ENCODE results near the gene C1RL. TPM values are rescaled to one million over a fixed set of nuclear protein-coding genes. Genes with fewer than 3 reads are reported as not detected.

Gene C1RL
- total RNA-seq, 1 experiment from 2014 or later, result 72.9 TPM

DNA sequence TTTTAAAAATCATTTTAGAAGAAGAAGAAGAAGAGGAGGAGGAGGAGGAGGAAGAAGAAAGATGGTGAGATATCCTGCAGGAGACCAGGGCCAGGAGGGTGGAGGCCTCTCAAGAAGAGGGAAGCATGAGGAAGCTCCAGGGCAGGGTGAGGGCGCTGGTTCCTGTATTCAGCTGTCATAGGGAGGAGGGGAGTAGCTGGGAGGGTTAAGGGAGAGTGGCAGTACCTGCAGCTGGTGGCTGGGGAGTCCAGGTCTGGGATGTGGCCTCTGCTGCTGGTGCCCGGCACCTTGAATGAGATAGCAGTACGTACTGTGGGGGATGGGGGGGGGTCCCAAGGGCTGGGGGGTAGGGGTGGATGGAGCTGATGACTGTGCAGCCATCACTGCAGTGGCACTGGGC lies 9.9 kb upstream of the C1RL start:
- no peak overlapping the region for H3K4me3 ChIP-seq
- H3K36me3 ChIP-seq (ENCODE audit: low read depth), result peaks cover 7% of the 10 kb centered on the region
- no peaks in the 10 kb centered on the region for H3K27me3 ChIP-seq (ENCODE audit: insufficient read depth, low read depth)
- no peak for TF ChIP-seq EZH2 (IDR thresholded peaks at IDR 0.05; ENCODE audit: low read depth)
- TF ChIP-seq, protein P1, sequence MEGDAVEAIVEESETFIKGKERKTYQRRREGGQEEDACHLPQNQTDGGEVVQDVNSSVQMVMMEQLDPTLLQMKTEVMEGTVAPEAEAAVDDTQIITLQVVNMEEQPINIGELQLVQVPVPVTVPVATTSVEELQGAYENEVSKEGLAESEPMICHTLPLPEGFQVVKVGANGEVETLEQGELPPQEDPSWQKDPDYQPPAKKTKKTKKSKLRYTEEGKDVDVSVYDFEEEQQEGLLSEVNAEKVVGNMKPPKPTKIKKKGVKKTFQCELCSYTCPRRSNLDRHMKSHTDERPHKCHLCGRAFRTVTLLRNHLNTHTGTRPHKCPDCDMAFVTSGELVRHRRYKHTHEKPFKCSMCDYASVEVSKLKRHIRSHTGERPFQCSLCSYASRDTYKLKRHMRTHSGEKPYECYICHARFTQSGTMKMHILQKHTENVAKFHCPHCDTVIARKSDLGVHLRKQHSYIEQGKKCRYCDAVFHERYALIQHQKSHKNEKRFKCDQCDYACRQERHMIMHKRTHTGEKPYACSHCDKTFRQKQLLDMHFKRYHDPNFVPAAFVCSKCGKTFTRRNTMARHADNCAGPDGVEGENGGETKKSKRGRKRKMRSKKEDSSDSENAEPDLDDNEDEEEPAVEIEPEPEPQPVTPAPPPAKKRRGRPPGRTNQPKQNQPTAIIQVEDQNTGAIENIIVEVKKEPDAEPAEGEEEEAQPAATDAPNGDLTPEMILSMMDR (conservative IDR thresholded peaks at IDR 0.05), result no peak
- H3K4me2 ChIP-seq, result no peak overlapping the region
- no peaks in the 10 kb centered on the region for H3K9me2 ChIP-seq (ENCODE audit: insufficient read depth)
- no peaks in the 10 kb centered on the region for H3K9me3 ChIP-seq (ENCODE audit: insufficient read depth, low read depth)
- H3K79me2 ChIP-seq (ENCODE audit: low read depth), result no peaks in the 10 kb centered on the region
- no peak for DNase-seq
- intact Hi-C loops (cut with micrococcal nuclease; ENCODE audit: unreplicated experiment), result no loop called here
- no TSS peak for BruUV-seq (replicated peaks)
- no peak overlapping the region for H3K27ac ChIP-seq
- no peaks in the 10 kb centered on the region for H4K20me1 ChIP-seq (ENCODE audit: insufficient read depth)
- H3K4me1 ChIP-seq (replicated peaks; ENCODE audit: insufficient read depth), result no peaks in the 10 kb centered on the region
- no peaks in the 10 kb centered on the region for H3F3A ChIP-seq (ENCODE audit: insufficient read depth, low read depth)
- H2AFZ ChIP-seq, result no peak overlapping the region
- ChIA-PET CTCF (no interaction called here), POLR2A (ENCODE audit: unreplicated experiment) (no interaction called here)

DNA sequence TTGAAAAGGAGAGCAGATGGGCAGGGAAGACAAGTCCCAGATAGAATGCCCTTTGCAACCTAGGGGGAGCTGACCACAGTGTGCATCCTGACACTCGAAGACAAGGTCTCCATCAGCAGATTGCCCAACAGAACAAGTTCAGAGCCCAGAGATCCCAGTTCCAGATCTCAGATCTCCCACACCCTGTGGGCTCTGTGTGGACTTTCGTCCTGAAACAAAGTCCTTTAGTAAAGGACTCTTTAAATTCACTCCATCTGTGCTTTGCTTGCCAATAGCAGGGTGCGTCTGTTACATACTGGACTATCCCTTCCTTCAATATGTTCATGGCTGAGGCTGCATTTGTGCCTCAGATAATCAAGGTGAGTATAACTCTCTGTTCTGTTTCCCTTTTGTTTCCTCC lies 8.7 kb upstream of the C1RL start:
- BruUV-seq (replicated peaks), result no TSS peak
- Histone ChIP-seq H3F3A (ENCODE audit: insufficient read depth, low read depth) (0 out of 2 replicates have a peak, but pooled peaks cover under 1% of the 10 kb centered on the region), H3K79me2 (ENCODE audit: low read depth) (no peaks in the 10 kb centered on the region), H3K27ac (no peak overlapping the region), H4K20me1 (ENCODE audit: insufficient read depth) (peaks cover 4% of the 10 kb centered on the region; the same call in 1 of the 2 replicates), H3K9me2 (ENCODE audit: insufficient read depth) (no peaks in the 10 kb centered on the region), H3K4me3 (no peak overlapping the region), H3K4me2 (no peak overlapping the region), H3K27me3 (ENCODE audit: insufficient read depth, low read depth) (no peaks in the 10 kb centered on the region), H3K9me3 (ENCODE audit: insufficient read depth, low read depth) (no peaks in the 10 kb centered on the region), H3K36me3 (ENCODE audit: low read depth) (peaks cover 7% of the 10 kb centered on the region), H3K4me1 (replicated peaks; ENCODE audit: insufficient read depth) (no peaks in the 10 kb centered on the region), H2AFZ (no peak overlapping the region)
- intact Hi-C loops (cut with micrococcal nuclease; ENCODE audit: unreplicated experiment), result no loop called here
- ChIA-PET CTCF (no interaction called here), POLR2A (ENCODE audit: unreplicated experiment) (interaction anchor here (0.7 kb wide), 1 partner anchor 99 kb away, joined by 3 read pairs; the partner anchor contains the start of gene LPCAT3)
- TF ChIP-seq, protein P1 (conservative IDR thresholded peaks at IDR 0.05), result no peak
- DNase-seq, result no peak

DNA sequence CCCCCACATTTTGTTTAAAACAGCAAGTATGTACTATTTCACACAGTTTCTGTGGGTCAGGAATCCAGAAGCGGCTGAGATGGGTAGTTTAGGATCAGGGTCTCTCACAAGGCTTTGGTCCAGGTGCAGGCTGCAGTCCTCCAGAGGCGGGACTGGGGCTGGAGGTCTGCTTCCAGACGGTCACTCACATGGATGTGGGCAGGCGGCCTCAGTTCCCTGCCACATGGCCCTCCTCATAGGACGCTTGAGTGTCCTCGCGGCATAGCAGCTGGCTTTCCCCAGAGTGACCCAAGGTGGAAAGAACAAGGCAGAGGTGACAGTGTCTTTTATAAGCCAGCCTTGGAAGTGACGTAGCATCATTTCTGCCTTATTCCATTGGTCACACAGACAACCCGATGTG lies 7.9 kb upstream of the C1RL start:
- POLR2A ChIA-PET (ENCODE audit: unreplicated experiment), result interaction anchor here (0.5 to 0.7 kb wide), 2 partner anchors 14 to 99 kb away, joined by 3 read pairs; partner anchors contain the start of genes CLSTN3 and LPCAT3
- Histone ChIP-seq H3K4me3 (no peak overlapping the region), H3K27me3 (ENCODE audit: insufficient read depth, low read depth) (no peaks in the 10 kb centered on the region), H4K20me1 (ENCODE audit: insufficient read depth) (peaks cover 4% of the 10 kb centered on the region; the same call in 1 of the 2 replicates), H3K9me2 (ENCODE audit: insufficient read depth) (no peaks in the 10 kb centered on the region), H3K4me2 (no peak overlapping the region), H3K4me1 (replicated peaks; ENCODE audit: insufficient read depth) (no peaks in the 10 kb centered on the region), H3K79me2 (ENCODE audit: low read depth) (no peaks in the 10 kb centered on the region), H3K9me3 (ENCODE audit: insufficient read depth, low read depth) (no peaks in the 10 kb centered on the region), H3K27ac (no peak overlapping the region), H3F3A (ENCODE audit: insufficient read depth, low read depth) (peaks cover 7% of the 10 kb centered on the region; the same call in 1 of the 2 replicates), H3K36me3 (ENCODE audit: low read depth) (peaks cover 7% of the 10 kb centered on the region), H2AFZ (no peak overlapping the region)
- CTCF ChIA-PET, result no interaction called here
- TF ChIP-seq, protein P1 (conservative IDR thresholded peaks at IDR 0.05), result no peak
- TF ChIP-seq EZH2 (IDR thresholded peaks at IDR 0.05; ENCODE audit: low read depth), result no peak
- BruUV-seq (replicated peaks), result no TSS peak
- no peak for DNase-seq
- intact Hi-C loops (cut with micrococcal nuclease; ENCODE audit: unreplicated experiment), result no loop called here

Measured in PC-9 (cell line).